H1 (cell line): ENCODE results near the gene VPS41. TPM values are rescaled to one million over a fixed set of nuclear protein-coding genes. Genes with fewer than 3 reads are reported as not detected.

ENCODE experiments used
- CTCF ChIA-PET: fragments of 300-600 bp; sonication (Branson Sonifier 250); formaldehyde crosslinking; loops from one replicate; lab custom pipeline; 2021; ENCODE audit not compliant: partially characterized antibody; lab: Charles Lee
- POLR2A ChIA-PET: fragments of 300-600 bp; sonication (Branson Sonifier 250); formaldehyde crosslinking; loops from one replicate; lab custom pipeline; 2021; ENCODE audit warnings: inconsistent platforms; ENCODE audit not compliant: partially characterized antibody; lab: Charles Lee
- DNase-seq, 2 experiments: peaks; one replicate each; pipeline versions ENCODE4 v3.0.0 to v3.0.0-alpha.2; 2010 to 2022; ENCODE audit warnings: low spot score in 2 of 2, low read depth in 1 of 2, mixed read lengths in 1 of 2
- FAIRE-seq: peaks from 2 replicates; lab custom pipeline; 2011; peaks lifted over from hg19 to GRCh38; lab: Jason Lieb, UNC
- H2AFZ ChIP-seq: 2 replicates; pipeline ENCODE4 v1.8.1; 2012; ENCODE audit warnings: low read length, inconsistent platforms
- H2AK5ac ChIP-seq: 2 replicates; pipeline ENCODE4 v1.6.1; 2013; ENCODE audit warnings: low read depth, low read length
- H2BK120ac ChIP-seq: replicated peaks from 2 replicates; pipeline ENCODE3; 2013; ENCODE audit warnings: low read depth, low read length, inconsistent platforms
- H2BK12ac ChIP-seq: 2 replicates; pipeline ENCODE4 v1.6.1; 2013; ENCODE audit warnings: low read depth, low read length
- H2BK15ac ChIP-seq: 2 replicates; pipeline ENCODE4 v1.6.1; 2013; ENCODE audit warnings: low read length
- H2BK20ac ChIP-seq: 2 replicates; pipeline ENCODE4 v1.6.1; 2013; ENCODE audit warnings: low read length
- H2BK5ac ChIP-seq: 2 replicates; pipeline ENCODE4 v1.6.1; 2013; ENCODE audit warnings: low read depth, low read length
- H3K14ac ChIP-seq: 2 replicates; pipeline ENCODE4 v1.6.1; 2013; ENCODE audit warnings: inconsistent platforms; ENCODE audit not compliant: insufficient read length
- H3K18ac ChIP-seq: 2 replicates; pipeline ENCODE4 v1.6.1; 2013; ENCODE audit warnings: low read length; ENCODE audit errors: extremely low read depth
- H3K23ac ChIP-seq: 2 replicates; pipeline ENCODE4 v1.6.1; 2013; ENCODE audit warnings: inconsistent platforms; ENCODE audit not compliant: insufficient read length
- H3K23me2 ChIP-seq: 2 replicates; pipeline ENCODE4 v1.6.1; 2013; ENCODE audit warnings: low read depth, low read length
- H3K27ac ChIP-seq: 2 replicates; pipeline ENCODE4 v1.6.1; 2011; ENCODE audit warnings: low read depth, low read length, inconsistent platforms
- H3K27me3 ChIP-seq, 4 experiments: replicated peaks in 1 of 4; 1 replicate in 1 of 4; 2 replicates in 3 of 4; pipeline versions ENCODE4 v1.6.1 to v1.8.1; 2011 to 2013; ENCODE audit warnings: low read length in 3 of 4, mild to moderate bottlenecking in 3 of 4, inconsistent platforms in 2 of 4, mixed read lengths in 2 of 4, moderate library complexity in 1 of 4; ENCODE audit not compliant: control insufficient read depth in 3 of 4, insufficient read depth in 3 of 4; ENCODE audit errors: extremely low read depth in 1 of 4
- H3K36me3 ChIP-seq, 4 experiments: 2 replicates each; pipeline versions ENCODE4 v1.6.1 to v1.8.1; 2011 to 2013; ENCODE audit warnings: mild to moderate bottlenecking in 4 of 4, low read length in 3 of 4, moderate library complexity in 2 of 4, control low read depth in 1 of 4, inconsistent platforms in 1 of 4; ENCODE audit not compliant: insufficient read depth in 4 of 4, control insufficient read depth in 2 of 4
- H3K4ac ChIP-seq: replicated peaks from 2 replicates; pipeline ENCODE3; 2013; ENCODE audit warnings: low read length, low read depth, mixed read lengths, inconsistent platforms; ENCODE audit not compliant: insufficient read length
- H3K4me1 ChIP-seq, 4 experiments: replicated peaks in 1 of 4; 1 replicate in 1 of 4; 2 replicates in 3 of 4; pipeline versions ENCODE4 v1.6.1 to v1.8.1; 2011 to 2013; ENCODE audit warnings: low read length in 3 of 4, inconsistent platforms in 2 of 4, mixed read lengths in 1 of 4; ENCODE audit not compliant: insufficient read depth in 4 of 4, control insufficient read depth in 3 of 4
- H3K4me2 ChIP-seq, 2 experiments: 2 replicates each; pipeline versions ENCODE4 v1.6.1 to v1.8.1; 2011 to 2013; ENCODE audit warnings: low read depth in 2 of 2, low read length in 2 of 2, control low read depth in 1 of 2, inconsistent platforms in 1 of 2, mild to moderate bottlenecking in 1 of 2; ENCODE audit not compliant: insufficient read depth in 1 of 2
- H3K4me3 ChIP-seq, 4 experiments: fragments of 200-600, 300-600 bp in 1 of 4; sonication (generic), shearing (Covaris generic), sonication (Bioruptor Twin) in 1 of 4; 2 replicates each; pipeline versions ENCODE4 v1.5.1 to v1.8.1; 2011 to 2016; ENCODE audit warnings: low read length in 4 of 4, low read depth in 3 of 4, control low read depth in 2 of 4, inconsistent platforms in 2 of 4, mild to moderate bottlenecking in 2 of 4, mixed read lengths in 1 of 4, moderate library complexity in 1 of 4; ENCODE audit not compliant: insufficient read depth in 2 of 4; ENCODE audit errors: extremely low read depth in 1 of 4
- H3K56ac ChIP-seq: replicated peaks from 2 replicates; pipeline ENCODE3; 2013; ENCODE audit warnings: low read depth, mild to moderate bottlenecking, mixed read lengths, low read length, inconsistent platforms; ENCODE audit not compliant: insufficient read length
- H3K79me1 ChIP-seq: 2 replicates; pipeline ENCODE4 v1.6.1; 2013; ENCODE audit warnings: low read depth, low read length, control low read depth
- H3K79me2 ChIP-seq, 2 experiments: 2 replicates each; pipeline versions ENCODE4 v1.6.1 to v1.8.1; 2012 to 2013; ENCODE audit warnings: low read length in 2 of 2, mild to moderate bottlenecking in 2 of 2, inconsistent platforms in 1 of 2; ENCODE audit not compliant: insufficient read depth in 2 of 2, control insufficient read depth in 1 of 2
- H3K9ac ChIP-seq, 4 experiments: replicated peaks in 1 of 4; 1 replicate in 1 of 4; 2 replicates in 3 of 4; pipeline versions ENCODE4 v1.6.1 to v1.8.1; 2011 to 2013; ENCODE audit warnings: low read depth in 3 of 4, low read length in 3 of 4, control low read depth in 2 of 4, mild to moderate bottlenecking in 2 of 4, moderate library complexity in 2 of 4, inconsistent platforms in 1 of 4; ENCODE audit errors: extremely low read depth in 1 of 4
- H3K9me3 ChIP-seq, 2 experiments: 2 replicates each; pipeline versions ENCODE4 v1.6.1 to v1.8.1; 2012 to 2013; ENCODE audit warnings: mild to moderate bottlenecking in 2 of 2, moderate library complexity in 2 of 2, control low read depth in 1 of 2, inconsistent platforms in 1 of 2, low read depth in 1 of 2, low read length in 1 of 2, mixed read lengths in 1 of 2; ENCODE audit not compliant: insufficient read depth in 2 of 2
- H4K20me1 ChIP-seq, 2 experiments: replicated peaks in 1 of 2; 2 replicates each; pipeline versions ENCODE3 to v1.8.1; 2011 to 2013; ENCODE audit warnings: inconsistent platforms in 2 of 2, low read length in 2 of 2, mild to moderate bottlenecking in 1 of 2; ENCODE audit not compliant: insufficient read depth in 2 of 2, control insufficient read depth in 1 of 2
- H4K5ac ChIP-seq: 2 replicates; pipeline ENCODE4 v1.6.1; 2013; ENCODE audit warnings: low read length, low read depth, mixed read lengths, inconsistent platforms; ENCODE audit not compliant: insufficient read length
- H4K8ac ChIP-seq: 2 replicates; pipeline ENCODE4 v1.8.0; 2013; ENCODE audit warnings: mild to moderate bottlenecking, moderate library complexity, low read length, inconsistent platforms; ENCODE audit not compliant: insufficient read depth; ENCODE audit errors: extremely low read depth
- H4K91ac ChIP-seq: replicated peaks from 2 replicates; pipeline ENCODE3; 2013; ENCODE audit warnings: low read length, mixed read lengths, inconsistent platforms; ENCODE audit not compliant: insufficient read length
- EZH2 ChIP-seq: fragments of 200-600 bp; sonication (generic); IDR thresholded peaks from 2 replicates; pipeline ENCODE4 v1.7.1; 2012; ENCODE audit warnings: low read depth, mild to moderate bottlenecking, moderate library complexity, low read length, inconsistent platforms; ENCODE audit not compliant: severe bottlenecking
- JUND ChIP-seq: IDR thresholded peaks from 2 replicates; pipeline ENCODE4 v1.6.1; 2011; ENCODE audit warnings: mild to moderate bottlenecking, improper control_type of control experiment, low read length
- KDM5A ChIP-seq: fragments of 200-600 bp; IDR thresholded peaks from 2 replicates; pipeline ENCODE4 v1.7.1; 2012; ENCODE audit warnings: mild to moderate bottlenecking, low read length, inconsistent platforms, mixed read lengths
- MAFK ChIP-seq: IDR thresholded peaks from 2 replicates; pipeline ENCODE4 v1.6.1; 2012; ENCODE audit warnings: low read depth, mild to moderate bottlenecking, improper control_type of control experiment, low read length
- SAP30 ChIP-seq: fragments of 300-600 bp; sonication (generic); IDR thresholded peaks from 2 replicates; pipeline ENCODE4 v1.7.1; 2012; ENCODE audit warnings: low read length, moderate library complexity, mild to moderate bottlenecking, inconsistent platforms; ENCODE audit not compliant: insufficient read depth, insufficient replicate concordance
- USF2 ChIP-seq: IDR thresholded peaks from 2 replicates; pipeline ENCODE4 v1.6.1; 2011; ENCODE audit warnings: low read length, improper control_type of control experiment
- WGBS, 2 experiments: shearing (Covaris generic) in 1 of 2; methylation state at CpG; one replicate each; pipeline versions ENCODE4 v1.1.6 to v1.1.7; 2013 to 2015; ENCODE audit warnings: low lambda C conversion rate in 2 of 2, mixed read lengths in 2 of 2, inconsistent platforms in 1 of 2, low coverage in 1 of 2, missing lambda C conversion rate in 1 of 2; ENCODE audit not compliant: insufficient replicate concordance in 2 of 2, insufficient coverage in 1 of 2, insufficient read length in 1 of 2; ENCODE audit errors: extremely low coverage in 1 of 2, missing lambda C conversion rate in 1 of 2; 5-methylcytosine and 5-hydroxymethylcytosine counted together
- polyA plus RNA-seq, 7 experiments: library from polyadenylated mRNA; depleted of rRNA in 3 of 7; stranded (reverse) in 5 of 7; unstranded in 2 of 7; fragments of >200 nt in 5 of 7; fragments of 200-250 nt in 2 of 7; gene quantifications; 1 replicate in 5 of 7; 2 replicates in 1 of 7; 4 replicates in 1 of 7; pipeline versions ENCODE4 v1.2.1 to v1.2.3, GENCODE V29; 2011 to 2013; ENCODE audit warnings: missing spikeins in 2 of 7, mixed read lengths in 2 of 7
- total RNA-seq: library from RNA; stranded (reverse); fragmentation: NEBNext Ultra II Directional; extraction: Animal tissue kit (Norgen Biotek cat#: 25700); gene quantifications from 2 replicates; pipeline ENCODE4 v1.2.1, GENCODE V29; 2021

VPS41 gene
- total and polyA plus RNA-seq, 2 of the 8 experiments (the other 6 are each of a cell fraction or from before 2014, with no cell fraction given), result 10.7 to 63.3 TPM

- peaks cover 2 to 22% (median 6%) of the 10 kb centered on the region in 4 experiments; a peak in 7 of 8 replicates for H3K36me3 ChIP-seq
- ChIA-PET CTCF (no interaction called here), POLR2A (no interaction called here)
- H3K79me1 ChIP-seq, result no peaks in the 10 kb centered on the region
- no peak for TF ChIP-seq SAP30
- TF ChIP-seq USF2, result no peak
- no peak for TF ChIP-seq MAFK
- TF ChIP-seq EZH2, result no peak
- no peak for TF ChIP-seq KDM5A
- peak; percentile 34; the same call in 1 of the 2 replicates for TF ChIP-seq JUND
- H2AFZ ChIP-seq, result no peak overlapping the region
- no peak overlapping the region for H3K23ac ChIP-seq
- no peak overlapping the region for H4K5ac ChIP-seq
- no peak overlapping the region for H3K9ac ChIP-seq
- H3K4me3 ChIP-seq, result no peak overlapping the region
- no peaks in the 10 kb centered on the region for H3K79me2 ChIP-seq
- no peak overlapping the region for H3K4me2 ChIP-seq
- DNase-seq, result no peak
- no peak overlapping the region for H2BK120ac ChIP-seq
- whole genome bisulfite sequencing, 2 experiments, result 93% methylated on average over 3 of the region's 3 CpGs; no CpG with 5 or more reads in 1 of the 2 experiments
- H3K4me1 ChIP-seq, result peaks cover 0 to 5% (median 3%) of the 10 kb centered on the region in 4 experiments; a peak in 3 of 7 replicates
- no peak overlapping the region for H2BK15ac ChIP-seq
- no peak overlapping the region for H3K27ac ChIP-seq
- H4K8ac ChIP-seq, result no peak overlapping the region
- H4K20me1 ChIP-seq, result no peaks in the 10 kb centered on the region
- H3K4ac ChIP-seq, result no peak overlapping the region
- no peak for FAIRE-seq
- H2BK20ac ChIP-seq, result no peak overlapping the region
- no peak overlapping the region for H4K91ac ChIP-seq
- no peaks in the 10 kb centered on the region for H3K9me3 ChIP-seq
- no peak overlapping the region for H3K56ac ChIP-seq
- no peaks in the 10 kb centered on the region for H3K27me3 ChIP-seq
- H2BK5ac ChIP-seq, result no peak overlapping the region
- no peak overlapping the region for H3K18ac ChIP-seq
- no peak overlapping the region for H2BK12ac ChIP-seq
- no peaks in the 10 kb centered on the region for H3K23me2 ChIP-seq
- H2AK5ac ChIP-seq, result no peak overlapping the region
- H3K14ac ChIP-seq, result no peak overlapping the region
Observed at GRCh38 chr7:38728145-38728544, 180.8 kb downstream of the VPS41 start.
